Measurements from ENCODE around the gene SCD.

The SCD gene

GRCh38 chr10:100353770-100354485 lies 6.9 kb downstream of the SCD start:
- TF ChIP-seq USF1 (IDR thresholded peaks at IDR 0.05) (no peak), EGR1 (IDR thresholded peaks at IDR 0.05) (no peak), TCF12 (IDR thresholded peaks at IDR 0.05; ENCODE audit: low read depth) (no peak), CEBPB (IDR thresholded peaks at IDR 0.05) (no peak), EP300 (IDR thresholded peaks at IDR 0.05; ENCODE audit: borderline replicate concordance) (no peak), TEAD4 (IDR thresholded peaks at IDR 0.05) (no peak), FOXM1 (IDR thresholded peaks at IDR 0.05; ENCODE audit: borderline replicate concordance, low read depth) (no peak), CREB1 (IDR thresholded peaks at IDR 0.05; ENCODE audit: low read depth) (no peak), NFIC (IDR thresholded peaks at IDR 0.05) (no peak), TAF1 (IDR thresholded peaks at IDR 0.05; ENCODE audit: low read depth) (no peak)

GRCh38 chr10:100355086-100355485 lies 8.1 kb downstream of the SCD start:
- TF ChIP-seq CEBPB (IDR thresholded peaks at IDR 0.05) (no peak), TAF1 (IDR thresholded peaks at IDR 0.05; ENCODE audit: low read depth) (no peak), RAD21 (IDR thresholded peaks at IDR 0.05; ENCODE audit: low read depth) (no peak), EGR1 (IDR thresholded peaks at IDR 0.05) (no peak)

GRCh38 chr10:100356067-100357017 lies 9.3 kb downstream of the SCD start:
- TF ChIP-seq EP300 (IDR thresholded peaks at IDR 0.05; ENCODE audit: borderline replicate concordance) (no peak), NFIC (IDR thresholded peaks at IDR 0.05) (no peak), RAD21 (IDR thresholded peaks at IDR 0.05; ENCODE audit: low read depth) (no peak), REST (IDR thresholded peaks at IDR 0.05; ENCODE audit: low read depth) (no peak), CEBPB (IDR thresholded peaks at IDR 0.05) (no peak), FOXM1 (IDR thresholded peaks at IDR 0.05; ENCODE audit: borderline replicate concordance, low read depth) (no peak), YY1 (IDR thresholded peaks at IDR 0.05; ENCODE audit: low read depth) (no peak), MAX (IDR thresholded peaks at IDR 0.05) (no peak), TAF1 (IDR thresholded peaks at IDR 0.05; ENCODE audit: low read depth) (no peak), TCF12 (IDR thresholded peaks at IDR 0.05; ENCODE audit: low read depth) (no peak), EGR1 (IDR thresholded peaks at IDR 0.05) (no peak)

GRCh38 chr10:100357059-100357858 lies 10.2 kb downstream of the SCD start:
- TF ChIP-seq NFIC (IDR thresholded peaks at IDR 0.05) (no peak), TAF1 (IDR thresholded peaks at IDR 0.05; ENCODE audit: low read depth) (no peak), USF1 (IDR thresholded peaks at IDR 0.05) (no peak), EGR1 (IDR thresholded peaks at IDR 0.05) (no peak), YY1 (IDR thresholded peaks at IDR 0.05; ENCODE audit: low read depth) (no peak), FOXM1 (IDR thresholded peaks at IDR 0.05; ENCODE audit: borderline replicate concordance, low read depth) (no peak), MAX (IDR thresholded peaks at IDR 0.05) (no peak), REST (IDR thresholded peaks at IDR 0.05; ENCODE audit: low read depth) (no peak), CREB1 (IDR thresholded peaks at IDR 0.05; ENCODE audit: low read depth) (no peak), TEAD4 (IDR thresholded peaks at IDR 0.05) (no peak), TCF12 (IDR thresholded peaks at IDR 0.05; ENCODE audit: low read depth) (no peak), EP300 (IDR thresholded peaks at IDR 0.05; ENCODE audit: borderline replicate concordance) (no peak), ZBTB7A (IDR thresholded peaks at IDR 0.05; ENCODE audit: low read depth) (no peak), CEBPB (IDR thresholded peaks at IDR 0.05) (no peak), RAD21 (IDR thresholded peaks at IDR 0.05; ENCODE audit: low read depth) (no peak)

- TF ChIP-seq TEAD4 (IDR thresholded peaks at IDR 0.05) (no peak), RAD21 (IDR thresholded peaks at IDR 0.05; ENCODE audit: low read depth) (no peak), NFIC (IDR thresholded peaks at IDR 0.05) (no peak)
Measured at GRCh38 chr10:100359030-100359432, 12.0 kb downstream of the SCD start.
